GM23338 (cell line): ENCODE results near the gene SLC18B1. TPM values are rescaled to one million over a fixed set of nuclear protein-coding genes. Genes with fewer than 3 reads are reported as not detected.

Source experiments
- CREB1 ChIP-seq: fragments of 250-450 bp; sonication (Bioruptor Pico); IDR thresholded peaks from 2 replicates; pipeline ENCODE4 v1.5.0; 2020; ENCODE audit warnings: low read depth, mild to moderate bottlenecking, moderate library complexity
- EZH2 ChIP-seq: fragments of 200-600 bp; sonication (generic); IDR thresholded peaks from one replicate; pipeline ENCODE4 v1.8.0; 2017; ENCODE audit warnings: antibody characterized with exemption, mild to moderate bottlenecking, low read depth; ENCODE audit not compliant: unreplicated experiment
- EZH2phosphoT487 ChIP-seq: fragments of 200-600 bp; sonication (generic); IDR thresholded peaks from one replicate; pipeline ENCODE4 v1.8.1; 2018; ENCODE audit warnings: antibody characterized with exemption; ENCODE audit not compliant: unreplicated experiment
- JUNB ChIP-seq: IDR thresholded peaks from one replicate; pipeline ENCODE4 v1.6.1; 2016; ENCODE audit warnings: antibody characterized with exemption; ENCODE audit not compliant: unreplicated experiment
- NANOG ChIP-seq: IDR thresholded peaks from 2 replicates; pipeline ENCODE4 v1.6.1; 2016; ENCODE audit warnings: antibody characterized with exemption, borderline replicate concordance
- ZNF114 ChIP-seq: fragments of 250-450 bp; sonication (Bioruptor Pico); IDR thresholded peaks from 2 replicates; pipeline ENCODE4 v1.5.0; 2020; ENCODE audit warnings: mild to moderate bottlenecking, moderate library complexity
- ZNF331 ChIP-seq: fragments of 250-450 bp; sonication (Bioruptor Pico); IDR thresholded peaks from 2 replicates; pipeline ENCODE4 v1.5.0; 2020; ENCODE audit warnings: low read depth, mild to moderate bottlenecking, moderate library complexity
- polyA plus RNA-seq: library from polyadenylated mRNA; unstranded; fragments of >200 nt; fragmentation: Nextera tagmentation; extraction: Ambion mirVana; gene quantifications from 2 replicates; pipeline ENCODE4 v1.2.1, GENCODE V29; 2016
- total RNA-seq: library from RNA; depleted of rRNA; stranded (reverse); fragments of >200 nt; shearing (Covaris generic); gene quantifications from 2 replicates; pipeline ENCODE4 v1.2.3, GENCODE V29; 2014
- TF ChIP-seq, protein P1 (sequence below): fragments of 250-450 bp; sonication (Bioruptor Pico); IDR thresholded peaks from 2 replicates; pipeline ENCODE4 v1.5.0; 2020; ENCODE audit warnings: mild to moderate bottlenecking, moderate library complexity
- TF ChIP-seq, protein P2 (sequence below), 2 experiments: fragments of 200-600 bp in 1 of 2; sonication (generic) in 1 of 2; conservative IDR thresholded peaks; 2 replicates each; pipeline versions ENCODE4 v1.5.1 to v1.6.1; 2016 to 2017; ENCODE audit warnings: antibody characterized with exemption in 2 of 2, low read depth in 2 of 2, mild to moderate bottlenecking in 2 of 2, moderate library complexity in 1 of 2
- TF ChIP-seq, protein P3 (sequence below): IDR thresholded peaks from 2 replicates; pipeline ENCODE4 v1.6.1; 2016; ENCODE audit warnings: antibody characterized with exemption
- TF ChIP-seq, protein P4 (sequence below): IDR thresholded peaks from one replicate; pipeline ENCODE4 v1.6.1; 2018; ENCODE audit warnings: antibody characterized with exemption; ENCODE audit not compliant: unreplicated experiment

Gene SLC18B1
- total and polyA plus RNA-seq, 2 experiments from 2014 or later, result 26.4 to 37.4 TPM

DNA sequence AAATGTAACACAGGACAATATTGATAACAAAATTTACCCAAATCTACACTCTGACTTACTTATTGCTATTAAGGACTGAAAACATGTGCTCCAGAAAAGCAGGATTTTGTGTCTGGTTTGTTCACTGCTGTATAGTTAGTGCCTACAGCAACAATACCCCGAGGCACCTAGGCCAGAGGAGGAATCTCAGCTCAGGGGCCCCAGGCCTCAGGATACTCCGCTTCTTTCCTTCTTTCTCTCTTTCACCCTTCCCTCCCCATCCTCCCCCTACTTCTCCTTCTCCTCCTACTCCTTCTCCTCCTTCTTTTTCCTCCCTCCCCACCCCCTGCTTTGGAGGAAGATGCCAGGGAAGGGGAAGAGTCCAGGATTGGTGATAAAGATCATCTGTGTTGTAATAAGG, 39.7 kb downstream of the SLC18B1 start (continued):
- TF ChIP-seq, protein P1, sequence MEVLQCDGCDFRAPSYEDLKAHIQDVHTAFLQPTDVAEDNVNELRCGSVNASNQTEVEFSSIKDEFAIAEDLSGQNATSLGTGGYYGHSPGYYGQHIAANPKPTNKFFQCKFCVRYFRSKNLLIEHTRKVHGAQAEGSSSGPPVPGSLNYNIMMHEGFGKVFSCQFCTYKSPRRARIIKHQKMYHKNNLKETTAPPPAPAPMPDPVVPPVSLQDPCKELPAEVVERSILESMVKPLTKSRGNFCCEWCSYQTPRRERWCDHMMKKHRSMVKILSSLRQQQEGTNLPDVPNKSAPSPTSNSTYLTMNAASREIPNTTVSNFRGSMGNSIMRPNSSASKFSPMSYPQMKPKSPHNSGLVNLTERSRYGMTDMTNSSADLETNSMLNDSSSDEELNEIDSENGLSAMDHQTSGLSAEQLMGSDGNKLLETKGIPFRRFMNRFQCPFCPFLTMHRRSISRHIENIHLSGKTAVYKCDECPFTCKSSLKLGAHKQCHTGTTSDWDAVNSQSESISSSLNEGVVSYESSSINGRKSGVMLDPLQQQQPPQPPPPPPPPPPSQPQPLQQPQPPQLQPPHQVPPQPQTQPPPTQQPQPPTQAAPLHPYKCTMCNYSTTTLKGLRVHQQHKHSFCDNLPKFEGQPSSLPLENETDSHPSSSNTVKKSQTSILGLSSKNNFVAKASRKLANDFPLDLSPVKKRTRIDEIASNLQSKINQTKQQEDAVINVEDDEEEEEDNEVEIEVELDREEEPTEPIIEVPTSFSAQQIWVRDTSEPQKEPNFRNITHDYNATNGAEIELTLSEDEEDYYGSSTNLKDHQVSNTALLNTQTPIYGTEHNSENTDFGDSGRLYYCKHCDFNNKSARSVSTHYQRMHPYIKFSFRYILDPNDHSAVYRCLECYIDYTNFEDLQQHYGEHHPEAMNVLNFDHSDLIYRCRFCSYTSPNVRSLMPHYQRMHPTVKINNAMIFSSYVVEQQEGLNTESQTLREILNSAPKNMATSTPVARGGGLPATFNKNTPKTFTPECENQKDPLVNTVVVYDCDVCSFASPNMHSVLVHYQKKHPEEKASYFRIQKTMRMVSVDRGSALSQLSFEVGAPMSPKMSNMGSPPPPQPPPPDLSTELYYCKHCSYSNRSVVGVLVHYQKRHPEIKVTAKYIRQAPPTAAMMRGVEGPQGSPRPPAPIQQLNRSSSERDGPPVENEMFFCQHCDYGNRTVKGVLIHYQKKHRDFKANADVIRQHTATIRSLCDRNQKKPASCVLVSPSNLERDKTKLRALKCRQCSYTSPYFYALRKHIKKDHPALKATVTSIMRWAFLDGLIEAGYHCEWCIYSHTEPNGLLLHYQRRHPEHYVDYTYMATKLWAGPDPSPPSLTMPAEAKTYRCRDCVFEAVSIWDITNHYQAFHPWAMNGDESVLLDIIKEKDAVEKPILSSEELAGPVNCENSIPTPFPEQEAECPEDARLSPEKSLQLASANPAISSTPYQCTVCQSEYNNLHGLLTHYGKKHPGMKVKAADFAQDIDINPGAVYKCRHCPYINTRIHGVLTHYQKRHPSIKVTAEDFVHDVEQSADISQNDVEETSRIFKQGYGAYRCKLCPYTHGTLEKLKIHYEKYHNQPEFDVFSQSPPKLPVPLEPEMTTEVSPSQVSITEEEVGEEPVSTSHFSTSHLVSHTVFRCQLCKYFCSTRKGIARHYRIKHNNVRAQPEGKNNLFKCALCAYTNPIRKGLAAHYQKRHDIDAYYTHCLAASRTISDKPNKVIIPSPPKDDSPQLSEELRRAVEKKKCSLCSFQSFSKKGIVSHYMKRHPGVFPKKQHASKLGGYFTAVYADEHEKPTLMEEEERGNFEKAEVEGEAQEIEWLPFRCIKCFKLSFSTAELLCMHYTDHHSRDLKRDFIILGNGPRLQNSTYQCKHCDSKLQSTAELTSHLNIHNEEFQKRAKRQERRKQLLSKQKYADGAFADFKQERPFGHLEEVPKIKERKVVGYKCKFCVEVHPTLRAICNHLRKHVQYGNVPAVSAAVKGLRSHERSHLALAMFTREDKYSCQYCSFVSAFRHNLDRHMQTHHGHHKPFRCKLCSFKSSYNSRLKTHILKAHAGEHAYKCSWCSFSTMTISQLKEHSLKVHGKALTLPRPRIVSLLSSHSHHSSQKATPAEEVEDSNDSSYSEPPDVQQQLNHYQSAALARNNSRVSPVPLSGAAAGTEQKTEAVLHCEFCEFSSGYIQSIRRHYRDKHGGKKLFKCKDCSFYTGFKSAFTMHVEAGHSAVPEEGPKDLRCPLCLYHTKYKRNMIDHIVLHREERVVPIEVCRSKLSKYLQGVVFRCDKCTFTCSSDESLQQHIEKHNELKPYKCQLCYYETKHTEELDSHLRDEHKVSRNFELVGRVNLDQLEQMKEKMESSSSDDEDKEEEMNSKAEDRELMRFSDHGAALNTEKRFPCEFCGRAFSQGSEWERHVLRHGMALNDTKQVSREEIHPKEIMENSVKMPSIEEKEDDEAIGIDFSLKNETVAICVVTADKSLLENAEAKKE (CRISPR knock-in tag), result no peak
- TF ChIP-seq, protein P2, sequence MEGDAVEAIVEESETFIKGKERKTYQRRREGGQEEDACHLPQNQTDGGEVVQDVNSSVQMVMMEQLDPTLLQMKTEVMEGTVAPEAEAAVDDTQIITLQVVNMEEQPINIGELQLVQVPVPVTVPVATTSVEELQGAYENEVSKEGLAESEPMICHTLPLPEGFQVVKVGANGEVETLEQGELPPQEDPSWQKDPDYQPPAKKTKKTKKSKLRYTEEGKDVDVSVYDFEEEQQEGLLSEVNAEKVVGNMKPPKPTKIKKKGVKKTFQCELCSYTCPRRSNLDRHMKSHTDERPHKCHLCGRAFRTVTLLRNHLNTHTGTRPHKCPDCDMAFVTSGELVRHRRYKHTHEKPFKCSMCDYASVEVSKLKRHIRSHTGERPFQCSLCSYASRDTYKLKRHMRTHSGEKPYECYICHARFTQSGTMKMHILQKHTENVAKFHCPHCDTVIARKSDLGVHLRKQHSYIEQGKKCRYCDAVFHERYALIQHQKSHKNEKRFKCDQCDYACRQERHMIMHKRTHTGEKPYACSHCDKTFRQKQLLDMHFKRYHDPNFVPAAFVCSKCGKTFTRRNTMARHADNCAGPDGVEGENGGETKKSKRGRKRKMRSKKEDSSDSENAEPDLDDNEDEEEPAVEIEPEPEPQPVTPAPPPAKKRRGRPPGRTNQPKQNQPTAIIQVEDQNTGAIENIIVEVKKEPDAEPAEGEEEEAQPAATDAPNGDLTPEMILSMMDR (conservative IDR thresholded peaks at IDR 0.05; ENCODE audit: low read depth in 2 of 2), result no peak
- TF ChIP-seq JUNB (no peak), CREB1 (CRISPR knock-in tag) (no peak), EZH2phosphoT487 (no peak), ZNF114 (CRISPR knock-in tag) (no peak), ZNF331 (no peak), NANOG (no peak), EZH2 (no peak)
- TF ChIP-seq, protein P3, sequence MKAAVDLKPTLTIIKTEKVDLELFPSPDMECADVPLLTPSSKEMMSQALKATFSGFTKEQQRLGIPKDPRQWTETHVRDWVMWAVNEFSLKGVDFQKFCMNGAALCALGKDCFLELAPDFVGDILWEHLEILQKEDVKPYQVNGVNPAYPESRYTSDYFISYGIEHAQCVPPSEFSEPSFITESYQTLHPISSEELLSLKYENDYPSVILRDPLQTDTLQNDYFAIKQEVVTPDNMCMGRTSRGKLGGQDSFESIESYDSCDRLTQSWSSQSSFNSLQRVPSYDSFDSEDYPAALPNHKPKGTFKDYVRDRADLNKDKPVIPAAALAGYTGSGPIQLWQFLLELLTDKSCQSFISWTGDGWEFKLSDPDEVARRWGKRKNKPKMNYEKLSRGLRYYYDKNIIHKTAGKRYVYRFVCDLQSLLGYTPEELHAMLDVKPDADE, result no peak
- TF ChIP-seq, protein P4, sequence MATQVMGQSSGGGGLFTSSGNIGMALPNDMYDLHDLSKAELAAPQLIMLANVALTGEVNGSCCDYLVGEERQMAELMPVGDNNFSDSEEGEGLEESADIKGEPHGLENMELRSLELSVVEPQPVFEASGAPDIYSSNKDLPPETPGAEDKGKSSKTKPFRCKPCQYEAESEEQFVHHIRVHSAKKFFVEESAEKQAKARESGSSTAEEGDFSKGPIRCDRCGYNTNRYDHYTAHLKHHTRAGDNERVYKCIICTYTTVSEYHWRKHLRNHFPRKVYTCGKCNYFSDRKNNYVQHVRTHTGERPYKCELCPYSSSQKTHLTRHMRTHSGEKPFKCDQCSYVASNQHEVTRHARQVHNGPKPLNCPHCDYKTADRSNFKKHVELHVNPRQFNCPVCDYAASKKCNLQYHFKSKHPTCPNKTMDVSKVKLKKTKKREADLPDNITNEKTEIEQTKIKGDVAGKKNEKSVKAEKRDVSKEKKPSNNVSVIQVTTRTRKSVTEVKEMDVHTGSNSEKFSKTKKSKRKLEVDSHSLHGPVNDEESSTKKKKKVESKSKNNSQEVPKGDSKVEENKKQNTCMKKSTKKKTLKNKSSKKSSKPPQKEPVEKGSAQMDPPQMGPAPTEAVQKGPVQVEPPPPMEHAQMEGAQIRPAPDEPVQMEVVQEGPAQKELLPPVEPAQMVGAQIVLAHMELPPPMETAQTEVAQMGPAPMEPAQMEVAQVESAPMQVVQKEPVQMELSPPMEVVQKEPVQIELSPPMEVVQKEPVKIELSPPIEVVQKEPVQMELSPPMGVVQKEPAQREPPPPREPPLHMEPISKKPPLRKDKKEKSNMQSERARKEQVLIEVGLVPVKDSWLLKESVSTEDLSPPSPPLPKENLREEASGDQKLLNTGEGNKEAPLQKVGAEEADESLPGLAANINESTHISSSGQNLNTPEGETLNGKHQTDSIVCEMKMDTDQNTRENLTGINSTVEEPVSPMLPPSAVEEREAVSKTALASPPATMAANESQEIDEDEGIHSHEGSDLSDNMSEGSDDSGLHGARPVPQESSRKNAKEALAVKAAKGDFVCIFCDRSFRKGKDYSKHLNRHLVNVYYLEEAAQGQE, result no peak
